ENCODE data around the gene FADD.

The FADD gene

GRCh38 chr11:70202920-70203750 lies at the start of gene FADD:
Gene FADD (plus strand): TSS chr11:70203296. CDS start chr11:70203460, 164 bp downstream.
- H3K27me3 ChIP-seq (ENCODE audit: low read depth, low read length), result no peaks in the 10 kb centered on the region
- peak within 1 kb of the TSS; percentile 98 for H3K27ac ChIP-seq (ENCODE audit: low read length)
- H3K36me3 ChIP-seq (ENCODE audit: control insufficient read depth in 1 of 2, insufficient read depth in 2 of 2, low read length in 2 of 2), result peaks cover 18 to 29% of the 10 kb centered on the region in 2 donors
- peak within 1 kb of the TSS; percentile 89 to 97 for H3K4me3 ChIP-seq (ENCODE audit: low read depth in 1 of 2, low read length in 2 of 2)
- H3K4me1 ChIP-seq (ENCODE audit: control insufficient read depth in 1 of 2, insufficient read depth in 2 of 2, low read length in 2 of 2), result peaks cover 9 to 23% of the 10 kb centered on the region in 2 donors
- H3K9me3 ChIP-seq (ENCODE audit: control insufficient read depth in 1 of 2, low read length in 2 of 2), result no peaks in the 10 kb centered on the region

DNA sequence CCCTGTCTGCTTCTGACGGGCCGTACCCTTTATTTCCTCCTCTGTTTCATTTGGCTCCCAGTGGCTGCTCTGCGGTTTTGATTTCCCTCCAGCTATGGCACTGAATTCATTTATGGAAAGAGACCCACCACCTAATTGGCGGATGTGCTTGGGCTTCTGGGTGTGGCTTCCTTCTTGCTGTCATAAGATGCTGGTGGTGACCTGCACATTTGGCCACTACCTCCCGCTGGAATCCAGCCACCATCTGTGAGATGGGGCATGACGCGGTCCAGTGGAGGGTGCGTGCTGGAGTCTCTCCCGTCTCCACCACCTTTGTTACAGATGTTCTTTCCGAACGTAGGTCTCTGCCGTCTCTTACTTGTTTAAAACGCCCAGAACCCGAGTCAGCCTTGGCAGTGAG lies 47.7 kb upstream of the FADD start:
- Histone ChIP-seq H3K9me3 (ENCODE audit: control insufficient read depth in 1 of 2, low read length in 2 of 2) (no peaks in the 10 kb centered on the region), H3K4me3 (ENCODE audit: low read depth in 1 of 2, low read length in 2 of 2) (no peak overlapping the region), H3K36me3 (ENCODE audit: control insufficient read depth in 1 of 2, insufficient read depth in 2 of 2, low read length in 2 of 2) (no peaks in the 10 kb centered on the region), H3K27ac (ENCODE audit: low read length) (no peak overlapping the region), H3K27me3 (ENCODE audit: low read depth, low read length) (no peaks in the 10 kb centered on the region), H3K4me1 (ENCODE audit: control insufficient read depth in 1 of 2, insufficient read depth in 2 of 2, low read length in 2 of 2) (no peaks in the 10 kb centered on the region)

- no peak overlapping the region for H3K4me3 ChIP-seq (ENCODE audit: low read depth in 1 of 2, low read length in 2 of 2)
- no peak overlapping the region for H3K27ac ChIP-seq (ENCODE audit: low read length)
- H3K36me3 ChIP-seq (ENCODE audit: control insufficient read depth in 1 of 2, insufficient read depth in 2 of 2, low read length in 2 of 2), result no peaks in the 10 kb centered on the region
- no peaks in the 10 kb centered on the region for H3K9me3 ChIP-seq (ENCODE audit: control insufficient read depth in 1 of 2, low read length in 2 of 2)
- no peaks in the 10 kb centered on the region for H3K27me3 ChIP-seq (ENCODE audit: low read depth, low read length)
- no peaks in the 10 kb centered on the region for H3K4me1 ChIP-seq (ENCODE audit: control insufficient read depth in 1 of 2, insufficient read depth in 2 of 2, low read length in 2 of 2)
Measured at GRCh38 chr11:70156291-70157037, 46.6 kb upstream of the FADD start.

DNA sequence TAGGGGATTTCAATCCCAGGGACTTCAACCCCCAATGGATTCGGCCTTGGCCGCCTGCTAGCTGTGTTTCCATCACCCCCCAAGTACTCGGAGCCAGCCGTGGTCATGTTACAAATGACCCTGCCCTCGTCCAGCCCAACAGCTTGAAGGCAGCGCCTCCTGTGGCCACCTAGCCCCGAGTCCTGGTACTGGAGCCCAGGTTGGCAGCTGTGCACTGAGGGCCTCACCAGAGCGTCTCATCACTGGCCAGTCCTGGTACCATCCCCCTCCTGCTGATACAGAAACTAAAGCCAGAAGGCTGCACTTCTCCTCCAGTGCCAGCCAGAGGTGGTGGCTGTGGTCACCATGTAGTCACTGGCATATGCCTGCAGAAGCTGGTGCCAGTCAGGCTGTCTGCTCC lies 44.9 kb upstream of the FADD start:
- Histone ChIP-seq H3K27me3 (ENCODE audit: low read depth, low read length) (no peaks in the 10 kb centered on the region), H3K36me3 (ENCODE audit: control insufficient read depth in 1 of 2, insufficient read depth in 2 of 2, low read length in 2 of 2) (no peaks in the 10 kb centered on the region), H3K4me1 (ENCODE audit: control insufficient read depth in 1 of 2, insufficient read depth in 2 of 2, low read length in 2 of 2) (no peaks in the 10 kb centered on the region), H3K9me3 (ENCODE audit: control insufficient read depth in 1 of 2, low read length in 2 of 2) (no peaks in the 10 kb centered on the region), H3K27ac (ENCODE audit: low read length) (no peak overlapping the region), H3K4me3 (ENCODE audit: low read depth in 1 of 2, low read length in 2 of 2) (no peak overlapping the region)

DNA sequence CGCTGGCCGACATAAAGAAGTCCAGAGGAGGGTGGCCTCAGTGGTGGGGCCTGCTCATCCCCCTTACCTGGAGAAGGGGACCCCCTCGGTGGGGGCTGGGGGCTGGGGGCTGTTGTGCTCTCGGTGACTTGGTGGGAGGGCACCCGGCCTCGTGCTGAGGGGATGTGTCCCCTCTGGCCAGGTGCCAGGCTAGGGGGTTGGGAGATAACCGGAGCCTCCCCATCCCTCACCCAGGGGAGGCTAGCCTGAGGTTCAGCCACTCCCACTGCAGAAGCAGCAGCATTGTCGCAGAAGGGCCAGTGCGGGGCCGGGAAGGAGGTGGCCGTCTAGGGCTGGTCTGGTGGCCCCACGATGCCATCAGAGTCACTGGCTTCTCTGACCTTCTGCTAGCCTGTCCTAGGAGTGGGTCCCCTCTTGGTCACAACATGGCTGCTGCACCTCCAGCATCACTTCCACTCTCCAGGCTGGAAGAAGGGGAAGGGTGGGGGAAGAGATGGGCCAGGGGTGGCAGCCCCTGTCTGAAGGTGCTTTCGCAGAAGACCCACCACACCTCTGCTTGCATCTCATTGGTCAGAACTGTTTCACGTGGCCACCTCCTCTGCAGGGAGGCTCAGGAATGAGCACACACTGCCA lies 44.2 kb upstream of the FADD start:
- H3K27me3 ChIP-seq (ENCODE audit: low read depth, low read length), result no peaks in the 10 kb centered on the region
- H3K4me3 ChIP-seq (ENCODE audit: low read depth in 1 of 2, low read length in 2 of 2), result no peak overlapping the region
- H3K36me3 ChIP-seq (ENCODE audit: control insufficient read depth in 1 of 2, insufficient read depth in 2 of 2, low read length in 2 of 2), result no peaks in the 10 kb centered on the region
- no peak overlapping the region for H3K27ac ChIP-seq (ENCODE audit: low read length)
- no peaks in the 10 kb centered on the region for H3K9me3 ChIP-seq (ENCODE audit: control insufficient read depth in 1 of 2, low read length in 2 of 2)
- H3K4me1 ChIP-seq (ENCODE audit: control insufficient read depth in 1 of 2, insufficient read depth in 2 of 2, low read length in 2 of 2), result no peaks in the 10 kb centered on the region

GRCh38 chr11:70159627-70160570 lies 43.2 kb upstream of the FADD start:
- Histone ChIP-seq H3K27ac (ENCODE audit: low read length) (no peak overlapping the region), H3K4me1 (ENCODE audit: control insufficient read depth in 1 of 2, insufficient read depth in 2 of 2, low read length in 2 of 2) (no peaks in the 10 kb centered on the region), H3K4me3 (ENCODE audit: low read depth in 1 of 2, low read length in 2 of 2) (no peak overlapping the region), H3K36me3 (ENCODE audit: control insufficient read depth in 1 of 2, insufficient read depth in 2 of 2, low read length in 2 of 2) (no peaks in the 10 kb centered on the region), H3K27me3 (ENCODE audit: low read depth, low read length) (no peaks in the 10 kb centered on the region), H3K9me3 (ENCODE audit: control insufficient read depth in 1 of 2, low read length in 2 of 2) (no peaks in the 10 kb centered on the region)

- no peak overlapping the region for H3K27ac ChIP-seq (ENCODE audit: low read length)
- no peaks in the 10 kb centered on the region for H3K9me3 ChIP-seq (ENCODE audit: control insufficient read depth in 1 of 2, low read length in 2 of 2)
- no peaks in the 10 kb centered on the region for H3K4me1 ChIP-seq (ENCODE audit: control insufficient read depth in 1 of 2, insufficient read depth in 2 of 2, low read length in 2 of 2)
- no peaks in the 10 kb centered on the region for H3K36me3 ChIP-seq (ENCODE audit: control insufficient read depth in 1 of 2, insufficient read depth in 2 of 2, low read length in 2 of 2)
- no peaks in the 10 kb centered on the region for H3K27me3 ChIP-seq (ENCODE audit: low read depth, low read length)
- H3K4me3 ChIP-seq (ENCODE audit: low read depth in 1 of 2, low read length in 2 of 2), result no peak overlapping the region
Measured at GRCh38 chr11:70161043-70161625, 42.0 kb upstream of the FADD start.

GRCh38 chr11:70164705-70165104 lies 38.4 kb upstream of the FADD start:
- no peak overlapping the region for H3K4me3 ChIP-seq (ENCODE audit: low read depth in 1 of 2, low read length in 2 of 2)
- H3K9me3 ChIP-seq (ENCODE audit: control insufficient read depth in 1 of 2, low read length in 2 of 2), result no peaks in the 10 kb centered on the region
- H3K27me3 ChIP-seq (ENCODE audit: low read depth, low read length), result no peaks in the 10 kb centered on the region
- H3K36me3 ChIP-seq (ENCODE audit: control insufficient read depth in 1 of 2, insufficient read depth in 2 of 2, low read length in 2 of 2), result no peaks in the 10 kb centered on the region
- no peak overlapping the region for H3K27ac ChIP-seq (ENCODE audit: low read length)
- no peaks in the 10 kb centered on the region for H3K4me1 ChIP-seq (ENCODE audit: control insufficient read depth in 1 of 2, insufficient read depth in 2 of 2, low read length in 2 of 2)

GRCh38 chr11:70167120-70167519 lies 36.0 kb upstream of the FADD start:
- H3K36me3 ChIP-seq (ENCODE audit: control insufficient read depth in 1 of 2, insufficient read depth in 2 of 2, low read length in 2 of 2), result no peaks in the 10 kb centered on the region
- no peaks in the 10 kb centered on the region for H3K27me3 ChIP-seq (ENCODE audit: low read depth, low read length)
- H3K4me1 ChIP-seq (ENCODE audit: control insufficient read depth in 1 of 2, insufficient read depth in 2 of 2, low read length in 2 of 2), result no peaks in the 10 kb centered on the region
- no peak overlapping the region for H3K4me3 ChIP-seq (ENCODE audit: low read depth in 1 of 2, low read length in 2 of 2)
- no peak overlapping the region for H3K27ac ChIP-seq (ENCODE audit: low read length)
- no peaks in the 10 kb centered on the region for H3K9me3 ChIP-seq (ENCODE audit: control insufficient read depth in 1 of 2, low read length in 2 of 2)

- H3K27ac ChIP-seq (ENCODE audit: low read length), result no peak overlapping the region
- H3K4me1 ChIP-seq (ENCODE audit: control insufficient read depth in 1 of 2, insufficient read depth in 2 of 2, low read length in 2 of 2), result no peaks in the 10 kb centered on the region
- H3K36me3 ChIP-seq (ENCODE audit: control insufficient read depth in 1 of 2, insufficient read depth in 2 of 2, low read length in 2 of 2), result no peaks in the 10 kb centered on the region
Measured at GRCh38 chr11:70167723-70168404, 35.2 kb upstream of the FADD start.

More at GRCh38 chr11:70167723-70168404, 35.2 kb upstream of the FADD start:
- Histone ChIP-seq H3K4me3 (ENCODE audit: low read depth in 1 of 2, low read length in 2 of 2) (no peak overlapping the region), H3K27me3 (ENCODE audit: low read depth, low read length) (no peaks in the 10 kb centered on the region), H3K9me3 (ENCODE audit: control insufficient read depth in 1 of 2, low read length in 2 of 2) (no peaks in the 10 kb centered on the region)

All from muscle layer of duodenum (tissue), 2 donors.